Neural cell (in vitro differentiated cells): ENCODE data around the gene LEP. TPM values are rescaled to one million over a fixed set of nuclear protein-coding genes. Genes with fewer than 3 reads are reported as not detected.

Source experiments
- H2AFZ ChIP-seq: fragments of 200-600, 300-800 bp; sonication (generic), shearing (Covaris generic); 2 replicates; pipeline ENCODE4 v1.6.0; 2014; ENCODE audit warnings: low read depth, mild to moderate bottlenecking, antibody characterized with exemption, low read length, moderate library complexity
- H3F3A ChIP-seq: fragments of 200-600 bp; shearing (Covaris generic); 2 replicates; pipeline ENCODE4 v1.6.1; 2016; ENCODE audit warnings: mild to moderate bottlenecking, moderate library complexity, mixed read lengths, antibody characterized with exemption, low read length; ENCODE audit not compliant: insufficient read depth, poor library complexity, severe bottlenecking
- H3K27ac ChIP-seq: fragments of 200-600, 300-800 bp; sonication (generic), shearing (Covaris generic); 2 replicates; pipeline ENCODE4 v1.5.1; 2014; ENCODE audit warnings: mild to moderate bottlenecking, low read length, moderate library complexity
- H3K27me3 ChIP-seq: fragments of 300-800, 200-600 bp; sonication (generic), shearing (Covaris generic); 2 replicates; pipeline ENCODE4 v1.6.0; 2014; ENCODE audit warnings: mild to moderate bottlenecking, low read depth, low read length, moderate library complexity; ENCODE audit not compliant: insufficient read depth
- H3K36me3 ChIP-seq: fragments of 300-800, 200-600 bp; sonication (generic), shearing (Covaris generic); 2 replicates; pipeline ENCODE4 v1.5.1; 2014; ENCODE audit warnings: mild to moderate bottlenecking, antibody characterized with exemption, low read length, moderate library complexity; ENCODE audit not compliant: insufficient read depth
- H3K4me2 ChIP-seq: fragments of 300-800, 200-600 bp; sonication (generic), shearing (Covaris generic); 2 replicates; pipeline ENCODE4 v1.6.0; 2014; ENCODE audit warnings: mild to moderate bottlenecking, low read length
- H3K4me3 ChIP-seq: fragments of 300-800, 200-600 bp; sonication (generic), shearing (Covaris generic); 2 replicates; pipeline ENCODE4 v1.5.1; 2014; ENCODE audit warnings: mild to moderate bottlenecking, low read length, moderate library complexity
- H3K79me2 ChIP-seq: fragments of 200-600 bp; shearing (Covaris generic); replicated peaks from 2 replicates; pipeline ENCODE4 v1.6.0; 2014; ENCODE audit warnings: mild to moderate bottlenecking, low read length, moderate library complexity; ENCODE audit not compliant: insufficient read depth
- H3K9ac ChIP-seq: fragments of 300-800, 200-600 bp; sonication (generic), shearing (Covaris generic); 2 replicates; pipeline ENCODE4 v1.6.1; 2016; ENCODE audit warnings: mild to moderate bottlenecking, low read length, mixed read lengths
- H3K9me2 ChIP-seq: fragments of 200-600 bp; shearing (Covaris generic); 2 replicates; pipeline ENCODE4 v1.6.1; 2016; ENCODE audit warnings: mild to moderate bottlenecking, low read length, mixed read lengths; ENCODE audit not compliant: insufficient read depth
- H3K9me3 ChIP-seq: fragments of 200-600, 300-800 bp; sonication (generic), shearing (Covaris generic); 2 replicates; pipeline ENCODE4 v1.6.1; 2016; ENCODE audit warnings: mild to moderate bottlenecking, mixed run types, low read length, moderate library complexity, mixed read lengths
- H4K20me1 ChIP-seq: fragments of 200-600 bp; shearing (Covaris generic); 2 replicates; pipeline ENCODE4 v1.6.1; 2016; ENCODE audit warnings: mild to moderate bottlenecking, mixed run types; ENCODE audit not compliant: insufficient read depth
- EP300 ChIP-seq: fragments of 450-650 bp; conservative IDR thresholded peaks from 2 replicates; pipeline ENCODE4 v1.6.1; 2014; ENCODE audit warnings: antibody characterized with exemption, mild to moderate bottlenecking, moderate library complexity; ENCODE audit not compliant: poor library complexity, severe bottlenecking
- EZH2 ChIP-seq: fragments of 200-600, 300-800 bp; shearing (Covaris generic), sonication (generic); IDR thresholded peaks from 2 replicates; pipeline ENCODE4 v1.6.1; 2014; ENCODE audit warnings: antibody characterized with exemption, low read length, borderline replicate concordance, mild to moderate bottlenecking; ENCODE audit not compliant: insufficient read depth, poor library complexity, severe bottlenecking
- MXI1 ChIP-seq: fragments of 450-650 bp; conservative IDR thresholded peaks from 2 replicates; pipeline ENCODE4 v1.6.1; 2014; ENCODE audit warnings: antibody characterized with exemption, mild to moderate bottlenecking; ENCODE audit not compliant: poor library complexity, severe bottlenecking
- POLR2AphosphoS5 ChIP-seq: IDR thresholded peaks from 2 replicates; pipeline ENCODE4 v1.6.1; 2012
- RAD21 ChIP-seq: fragments of 450-650 bp; conservative IDR thresholded peaks from 2 replicates; pipeline ENCODE4 v1.6.1; 2014; ENCODE audit warnings: antibody characterized with exemption, mild to moderate bottlenecking, moderate library complexity
- SMC3 ChIP-seq: fragments of 450-650 bp; conservative IDR thresholded peaks from 2 replicates; pipeline ENCODE4 v1.6.1; 2014; ENCODE audit warnings: antibody characterized with exemption, mild to moderate bottlenecking, moderate library complexity; ENCODE audit not compliant: poor library complexity
- TAF1 ChIP-seq: IDR thresholded peaks from 2 replicates; pipeline ENCODE4 v1.6.1; 2012; ENCODE audit warnings: low read depth
- polyA plus RNA-seq: library from polyadenylated mRNA; depleted of rRNA; stranded (reverse); fragments of >200 nt; gene quantifications from 2 replicates; pipeline ENCODE4 v1.2.3, GENCODE V29; 2014
- TF ChIP-seq, protein P1 (sequence below): IDR thresholded peaks from 2 replicates; pipeline ENCODE4 v1.6.1; 2012; ENCODE audit warnings: borderline replicate concordance
- TF ChIP-seq, protein P2 (sequence below): fragments of 450-650 bp; IDR thresholded peaks from 2 replicates; pipeline ENCODE4 v1.5.1; 2014; ENCODE audit warnings: antibody characterized with exemption, mild to moderate bottlenecking, moderate library complexity; ENCODE audit not compliant: poor library complexity, severe bottlenecking

The LEP gene
- polyA plus RNA-seq, 1 donor from 2014 or later, result not detected

DNA sequence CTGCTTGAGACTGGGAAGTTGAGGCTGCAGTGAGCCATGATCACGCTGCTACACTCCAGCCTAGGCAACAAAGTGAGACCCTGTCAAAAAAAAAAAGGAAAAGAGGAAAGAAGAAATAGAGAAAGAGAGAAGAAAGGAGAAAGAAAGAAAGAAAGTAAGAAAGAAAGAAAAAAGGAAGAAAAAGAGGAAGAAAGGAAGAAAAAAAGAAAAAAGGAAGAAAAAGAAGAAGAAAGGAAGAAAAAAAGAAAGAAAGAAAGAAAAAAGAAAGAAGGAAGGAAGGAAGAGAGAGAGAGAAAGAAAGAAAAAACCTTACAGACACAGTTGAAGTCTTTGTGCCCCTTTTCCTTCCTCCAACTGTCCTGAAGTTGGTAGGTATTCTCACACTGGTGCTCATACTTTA lies 26.6 kb upstream of the LEP start:
- Histone ChIP-seq H4K20me1 (no peaks in the 10 kb centered on the region), H3K36me3 (no peaks in the 10 kb centered on the region), H3K4me2 (no peak overlapping the region), H3K27me3 (no peaks in the 10 kb centered on the region), H3K9me3 (no peaks in the 10 kb centered on the region), H2AFZ (no peak overlapping the region), H3K4me3 (no peak overlapping the region), H3K9me2 (no peaks in the 10 kb centered on the region), H3F3A (no peaks in the 10 kb centered on the region), H3K27ac (no peak overlapping the region), H3K9ac (no peak overlapping the region), H3K79me2 (no peaks in the 10 kb centered on the region)
- no peak for TF ChIP-seq POLR2AphosphoS5
- no peak for TF ChIP-seq MXI1
- no peak for TF ChIP-seq EZH2
- TF ChIP-seq, protein P1, sequence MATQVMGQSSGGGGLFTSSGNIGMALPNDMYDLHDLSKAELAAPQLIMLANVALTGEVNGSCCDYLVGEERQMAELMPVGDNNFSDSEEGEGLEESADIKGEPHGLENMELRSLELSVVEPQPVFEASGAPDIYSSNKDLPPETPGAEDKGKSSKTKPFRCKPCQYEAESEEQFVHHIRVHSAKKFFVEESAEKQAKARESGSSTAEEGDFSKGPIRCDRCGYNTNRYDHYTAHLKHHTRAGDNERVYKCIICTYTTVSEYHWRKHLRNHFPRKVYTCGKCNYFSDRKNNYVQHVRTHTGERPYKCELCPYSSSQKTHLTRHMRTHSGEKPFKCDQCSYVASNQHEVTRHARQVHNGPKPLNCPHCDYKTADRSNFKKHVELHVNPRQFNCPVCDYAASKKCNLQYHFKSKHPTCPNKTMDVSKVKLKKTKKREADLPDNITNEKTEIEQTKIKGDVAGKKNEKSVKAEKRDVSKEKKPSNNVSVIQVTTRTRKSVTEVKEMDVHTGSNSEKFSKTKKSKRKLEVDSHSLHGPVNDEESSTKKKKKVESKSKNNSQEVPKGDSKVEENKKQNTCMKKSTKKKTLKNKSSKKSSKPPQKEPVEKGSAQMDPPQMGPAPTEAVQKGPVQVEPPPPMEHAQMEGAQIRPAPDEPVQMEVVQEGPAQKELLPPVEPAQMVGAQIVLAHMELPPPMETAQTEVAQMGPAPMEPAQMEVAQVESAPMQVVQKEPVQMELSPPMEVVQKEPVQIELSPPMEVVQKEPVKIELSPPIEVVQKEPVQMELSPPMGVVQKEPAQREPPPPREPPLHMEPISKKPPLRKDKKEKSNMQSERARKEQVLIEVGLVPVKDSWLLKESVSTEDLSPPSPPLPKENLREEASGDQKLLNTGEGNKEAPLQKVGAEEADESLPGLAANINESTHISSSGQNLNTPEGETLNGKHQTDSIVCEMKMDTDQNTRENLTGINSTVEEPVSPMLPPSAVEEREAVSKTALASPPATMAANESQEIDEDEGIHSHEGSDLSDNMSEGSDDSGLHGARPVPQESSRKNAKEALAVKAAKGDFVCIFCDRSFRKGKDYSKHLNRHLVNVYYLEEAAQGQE, result no peak
- TF ChIP-seq SMC3, result no peak
- no peak for TF ChIP-seq RAD21
- no peak for TF ChIP-seq EP300
- TF ChIP-seq TAF1, result no peak
- TF ChIP-seq, protein P2, sequence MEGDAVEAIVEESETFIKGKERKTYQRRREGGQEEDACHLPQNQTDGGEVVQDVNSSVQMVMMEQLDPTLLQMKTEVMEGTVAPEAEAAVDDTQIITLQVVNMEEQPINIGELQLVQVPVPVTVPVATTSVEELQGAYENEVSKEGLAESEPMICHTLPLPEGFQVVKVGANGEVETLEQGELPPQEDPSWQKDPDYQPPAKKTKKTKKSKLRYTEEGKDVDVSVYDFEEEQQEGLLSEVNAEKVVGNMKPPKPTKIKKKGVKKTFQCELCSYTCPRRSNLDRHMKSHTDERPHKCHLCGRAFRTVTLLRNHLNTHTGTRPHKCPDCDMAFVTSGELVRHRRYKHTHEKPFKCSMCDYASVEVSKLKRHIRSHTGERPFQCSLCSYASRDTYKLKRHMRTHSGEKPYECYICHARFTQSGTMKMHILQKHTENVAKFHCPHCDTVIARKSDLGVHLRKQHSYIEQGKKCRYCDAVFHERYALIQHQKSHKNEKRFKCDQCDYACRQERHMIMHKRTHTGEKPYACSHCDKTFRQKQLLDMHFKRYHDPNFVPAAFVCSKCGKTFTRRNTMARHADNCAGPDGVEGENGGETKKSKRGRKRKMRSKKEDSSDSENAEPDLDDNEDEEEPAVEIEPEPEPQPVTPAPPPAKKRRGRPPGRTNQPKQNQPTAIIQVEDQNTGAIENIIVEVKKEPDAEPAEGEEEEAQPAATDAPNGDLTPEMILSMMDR, result no peak

DNA sequence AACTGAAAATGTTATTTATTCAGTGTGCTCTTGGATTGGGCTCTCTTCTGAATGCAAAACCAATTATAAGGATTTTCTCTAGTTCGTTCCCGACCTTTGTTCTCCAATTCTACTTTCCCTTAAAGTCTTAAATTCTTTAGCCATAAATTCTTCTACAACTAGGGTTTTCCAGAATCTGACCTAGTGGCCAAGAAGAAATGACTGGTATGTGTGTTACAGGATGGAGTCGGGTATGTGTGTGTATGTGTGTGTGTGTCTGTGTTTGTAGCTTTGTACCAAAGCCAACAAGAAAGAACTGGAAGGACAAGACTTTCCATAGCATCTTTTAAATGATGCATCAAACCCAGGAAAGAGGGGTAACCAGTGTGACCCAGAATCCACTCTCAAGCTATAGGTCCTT lies 25.8 kb upstream of the LEP start:
- no peaks in the 10 kb centered on the region for H3K9me3 ChIP-seq
- no peaks in the 10 kb centered on the region for H3F3A ChIP-seq
- H3K9ac ChIP-seq, result no peak overlapping the region
- no peak overlapping the region for H3K27ac ChIP-seq
- no peaks in the 10 kb centered on the region for H3K27me3 ChIP-seq
- no peaks in the 10 kb centered on the region for H3K36me3 ChIP-seq
- no peak overlapping the region for H3K4me3 ChIP-seq
- no peak overlapping the region for H2AFZ ChIP-seq
- H4K20me1 ChIP-seq, result no peaks in the 10 kb centered on the region
- H3K79me2 ChIP-seq, result no peaks in the 10 kb centered on the region
- H3K4me2 ChIP-seq, result no peak overlapping the region
- no peaks in the 10 kb centered on the region for H3K9me2 ChIP-seq
- TF ChIP-seq TAF1 (no peak), SMC3 (no peak)

DNA sequence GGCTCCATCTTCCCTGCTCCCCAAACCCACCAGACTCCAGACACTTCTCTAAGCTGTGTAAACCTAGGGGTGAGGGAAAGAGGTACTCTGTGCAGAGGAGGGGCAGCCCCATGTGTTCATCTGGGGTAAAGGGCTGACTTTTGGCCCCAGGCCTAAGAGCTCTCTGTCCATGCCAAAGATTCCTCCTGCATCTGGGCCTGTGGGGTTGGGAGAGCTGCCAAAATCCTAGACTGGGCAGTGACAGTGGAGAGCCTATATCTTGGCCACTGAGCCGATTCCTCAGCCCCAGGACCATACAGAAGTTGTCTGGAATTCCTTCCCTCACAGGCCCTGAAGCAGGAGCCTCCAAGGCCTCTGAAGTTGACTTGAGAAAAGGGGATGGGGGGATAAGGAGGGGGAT lies 25.3 kb upstream of the LEP start:
- Histone ChIP-seq H3K9ac (no peak overlapping the region), H3K27ac (no peak overlapping the region), H3K36me3 (no peaks in the 10 kb centered on the region), H4K20me1 (no peaks in the 10 kb centered on the region), H3K27me3 (no peaks in the 10 kb centered on the region), H3K9me3 (no peaks in the 10 kb centered on the region), H3K4me2 (no peak overlapping the region), H3K9me2 (no peaks in the 10 kb centered on the region), H3K4me3 (no peak overlapping the region), H3K79me2 (no peaks in the 10 kb centered on the region), H3F3A (no peaks in the 10 kb centered on the region), H2AFZ (no peak overlapping the region)
- no peak for TF ChIP-seq RAD21
- TF ChIP-seq SMC3, result no peak
- TF ChIP-seq, protein P1, result no peak
